Measurements from ENCODE around the gene LGR6. TPM values are rescaled to one million over a fixed set of nuclear protein-coding genes. Genes with fewer than 3 reads are reported as not detected.

The LGR6 gene
- total RNA-seq, 1 donor from 2014 or later, result not detected

DNA sequence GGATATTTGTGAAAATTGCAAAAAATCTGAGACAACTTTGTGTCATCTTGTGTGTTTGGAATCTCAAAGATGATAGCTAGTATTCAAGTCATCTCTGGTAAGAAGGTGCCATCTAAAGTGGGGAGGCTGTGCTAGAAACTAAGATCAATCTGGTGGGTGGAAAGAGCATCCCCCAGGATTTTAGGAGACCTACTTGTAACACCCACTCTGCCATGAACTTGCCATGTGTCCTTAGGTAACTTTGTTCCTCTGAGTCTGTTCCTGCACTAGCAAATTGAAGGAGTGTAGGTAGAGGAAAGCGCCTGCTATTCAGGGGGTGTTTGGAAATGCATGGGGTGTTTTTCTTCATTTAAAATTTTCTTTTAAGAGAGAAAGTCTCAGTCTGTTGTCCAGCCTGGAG is 24.4 kb downstream of the LGR6 start:
- TF ChIP-seq, protein P1, sequence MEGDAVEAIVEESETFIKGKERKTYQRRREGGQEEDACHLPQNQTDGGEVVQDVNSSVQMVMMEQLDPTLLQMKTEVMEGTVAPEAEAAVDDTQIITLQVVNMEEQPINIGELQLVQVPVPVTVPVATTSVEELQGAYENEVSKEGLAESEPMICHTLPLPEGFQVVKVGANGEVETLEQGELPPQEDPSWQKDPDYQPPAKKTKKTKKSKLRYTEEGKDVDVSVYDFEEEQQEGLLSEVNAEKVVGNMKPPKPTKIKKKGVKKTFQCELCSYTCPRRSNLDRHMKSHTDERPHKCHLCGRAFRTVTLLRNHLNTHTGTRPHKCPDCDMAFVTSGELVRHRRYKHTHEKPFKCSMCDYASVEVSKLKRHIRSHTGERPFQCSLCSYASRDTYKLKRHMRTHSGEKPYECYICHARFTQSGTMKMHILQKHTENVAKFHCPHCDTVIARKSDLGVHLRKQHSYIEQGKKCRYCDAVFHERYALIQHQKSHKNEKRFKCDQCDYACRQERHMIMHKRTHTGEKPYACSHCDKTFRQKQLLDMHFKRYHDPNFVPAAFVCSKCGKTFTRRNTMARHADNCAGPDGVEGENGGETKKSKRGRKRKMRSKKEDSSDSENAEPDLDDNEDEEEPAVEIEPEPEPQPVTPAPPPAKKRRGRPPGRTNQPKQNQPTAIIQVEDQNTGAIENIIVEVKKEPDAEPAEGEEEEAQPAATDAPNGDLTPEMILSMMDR (IDR thresholded peaks at IDR 0.05; ENCODE audit: insufficient read depth, low read length, severe bottlenecking), result no peak
- FAIRE-seq (no peak), DNase-seq (ENCODE audit: low read depth) (no peak)
- H3K27me3 ChIP-seq (ENCODE audit: control insufficient read depth, insufficient read depth, low read length), result peaks cover 16% of the 10 kb centered on the region
- no peak overlapping the region for H3K4me3 ChIP-seq (ENCODE audit: low read depth, low read length)
- no peaks in the 10 kb centered on the region for H3K36me3 ChIP-seq (ENCODE audit: control insufficient read depth, insufficient read depth, low read length)

DNA sequence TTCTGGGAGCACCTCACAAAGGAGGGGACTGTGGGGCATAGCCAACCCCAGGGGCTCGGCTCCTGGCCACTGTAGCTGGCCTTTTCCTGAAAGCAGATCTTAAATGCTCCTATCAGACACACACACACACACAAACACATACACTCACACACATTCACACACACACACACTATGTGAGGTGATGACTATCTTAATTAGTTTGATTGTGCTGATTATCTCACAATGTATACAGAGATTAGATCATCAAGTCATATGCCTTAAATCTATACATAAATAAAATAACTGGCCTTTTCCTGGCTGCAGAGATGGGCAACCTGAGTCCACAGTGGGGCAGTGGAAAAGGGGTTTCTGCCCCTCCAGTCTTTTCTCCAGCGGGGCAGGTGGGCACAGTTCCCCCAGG is 27.1 kb downstream of the LGR6 start:
- FAIRE-seq (no peak), DNase-seq (ENCODE audit: low read depth) (no peak)
- no peaks in the 10 kb centered on the region for H3K36me3 ChIP-seq (ENCODE audit: control insufficient read depth, insufficient read depth, low read length)
- peaks cover 13% of the 10 kb centered on the region for H3K27me3 ChIP-seq (ENCODE audit: control insufficient read depth, insufficient read depth, low read length)
- H3K4me3 ChIP-seq (ENCODE audit: low read depth, low read length), result no peak overlapping the region
- TF ChIP-seq, protein P1 (IDR thresholded peaks at IDR 0.05; ENCODE audit: insufficient read depth, low read length, severe bottlenecking), result no peak

DNA sequence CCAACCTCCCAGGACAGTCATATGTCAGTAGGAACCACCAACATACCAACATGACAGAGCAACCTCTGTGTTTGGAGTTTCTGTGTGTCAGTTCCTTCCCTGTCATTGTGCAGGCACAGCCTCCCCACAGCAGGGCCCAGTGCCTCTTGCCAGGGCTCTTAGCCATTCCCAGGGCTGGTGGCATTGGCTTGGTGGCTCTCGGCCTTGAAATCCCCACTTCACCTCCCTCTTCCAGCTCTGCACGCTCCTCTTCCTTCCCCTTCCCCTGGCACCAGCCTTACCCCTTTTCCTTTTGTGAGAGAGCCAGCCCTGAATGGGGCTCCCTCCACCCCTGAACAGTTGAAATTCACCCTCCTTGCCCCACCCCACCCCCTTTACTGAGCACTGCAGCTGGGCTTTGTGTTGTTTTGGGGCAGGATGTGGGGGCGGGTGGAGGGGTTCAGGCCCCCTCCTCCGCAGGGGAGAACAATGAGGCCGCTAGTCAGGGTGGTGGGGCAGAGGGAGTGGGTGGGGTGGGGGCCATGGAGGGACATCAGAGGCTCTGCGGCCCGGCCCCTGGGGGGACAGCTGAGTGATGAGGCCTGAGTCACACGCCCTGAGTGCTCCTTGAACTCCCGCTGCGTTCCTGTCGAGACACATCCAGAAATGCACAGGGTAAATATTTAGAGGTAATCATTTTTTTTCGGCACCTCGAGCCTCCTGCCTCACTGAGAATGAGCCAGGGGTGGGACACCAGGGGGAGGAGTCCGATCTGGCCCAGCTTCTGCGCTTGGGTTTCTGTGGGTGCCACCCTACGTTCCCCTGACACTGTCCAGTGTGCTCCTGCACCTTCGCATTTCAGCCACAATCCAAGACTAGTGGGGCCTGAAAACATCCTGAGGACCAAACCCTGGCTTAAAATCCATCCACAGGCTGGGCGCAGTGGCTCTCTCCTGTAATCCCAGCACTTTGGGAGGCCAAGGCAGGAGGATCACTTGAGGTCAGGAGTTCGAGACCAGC is 28.6 kb downstream of the LGR6 start:
- FAIRE-seq, result no peak
- peak; percentile 88 for DNase-seq (ENCODE audit: low read depth)
- H3K4me3 ChIP-seq (ENCODE audit: low read depth, low read length), result no peak overlapping the region

DNA sequence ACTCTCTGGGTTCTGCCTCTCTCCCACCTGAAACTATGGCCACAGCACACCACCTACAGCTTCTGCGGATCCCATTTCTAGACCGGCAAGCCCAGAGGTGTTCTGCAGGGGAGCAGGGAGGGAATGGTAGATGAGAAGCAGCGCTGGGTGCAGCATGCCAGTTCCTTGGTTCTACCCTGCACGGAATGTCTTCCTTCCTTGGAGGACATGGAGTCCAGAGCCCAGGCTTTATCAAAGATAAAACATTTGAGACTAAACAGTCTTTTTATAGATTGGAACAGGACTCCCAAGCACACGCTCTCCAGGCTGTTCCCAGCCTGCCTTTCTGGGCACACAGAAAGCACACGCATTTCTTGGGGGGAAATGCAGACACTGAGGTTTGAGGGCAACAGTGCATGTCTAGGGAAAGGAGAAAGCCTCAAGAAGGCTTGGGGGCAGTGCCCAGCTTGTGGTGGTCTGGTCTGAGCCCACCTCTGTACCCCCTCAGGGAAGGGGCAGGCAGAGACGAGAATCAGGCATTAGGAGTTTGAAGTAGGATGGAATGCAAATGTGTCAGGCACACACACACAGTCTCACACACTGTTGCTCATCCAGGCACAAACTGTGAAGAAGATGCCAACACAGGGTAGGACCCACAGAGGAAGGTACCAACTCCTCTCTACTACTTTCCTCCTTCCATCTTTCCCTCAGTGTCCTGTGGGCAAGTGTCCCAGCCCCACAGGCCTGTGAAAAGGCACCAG is 29.7 kb downstream of the LGR6 start:
- TF ChIP-seq, protein P1 (IDR thresholded peaks at IDR 0.05; ENCODE audit: insufficient read depth, low read length, severe bottlenecking), result no peak
- H3K36me3 ChIP-seq (ENCODE audit: control insufficient read depth, insufficient read depth, low read length), result no peaks in the 10 kb centered on the region
- FAIRE-seq, result peak; percentile 96

More for the DNA sequence above, 28.6 kb downstream of the LGR6 start:
- H3K36me3 ChIP-seq (ENCODE audit: control insufficient read depth, insufficient read depth, low read length), result no peaks in the 10 kb centered on the region
- TF ChIP-seq, protein P1 (IDR thresholded peaks at IDR 0.05; ENCODE audit: insufficient read depth, low read length, severe bottlenecking), result no peak
- H3K27me3 ChIP-seq (ENCODE audit: control insufficient read depth, insufficient read depth, low read length), result peaks cover 9% of the 10 kb centered on the region

DNA sequence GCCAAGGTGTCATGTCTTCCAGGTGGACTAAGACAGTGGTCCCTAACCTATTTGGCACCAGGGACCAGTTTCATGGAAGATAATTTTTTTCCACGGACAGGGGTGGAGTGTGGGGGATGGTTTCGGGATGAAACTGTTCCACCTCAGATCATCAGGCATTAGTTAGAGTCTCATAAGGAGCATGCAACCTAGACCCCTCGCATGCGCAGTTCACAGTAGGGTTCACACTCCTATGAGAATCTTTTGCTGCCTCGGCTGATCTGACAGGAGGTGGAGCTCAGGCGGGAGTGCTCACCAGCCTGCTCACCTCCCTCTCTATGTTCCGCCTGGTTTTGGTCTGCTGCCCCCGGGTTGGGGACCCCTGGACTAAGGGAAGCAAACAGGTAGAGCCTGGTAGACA is 30.9 kb downstream of the LGR6 start:
- Histone ChIP-seq H3K27me3 (ENCODE audit: control insufficient read depth, insufficient read depth, low read length) (no peaks in the 10 kb centered on the region), H3K36me3 (ENCODE audit: control insufficient read depth, insufficient read depth, low read length) (no peaks in the 10 kb centered on the region), H3K4me3 (ENCODE audit: low read depth, low read length) (no peak overlapping the region)
- no peak for DNase-seq (ENCODE audit: low read depth)
- TF ChIP-seq, protein P1 (IDR thresholded peaks at IDR 0.05; ENCODE audit: insufficient read depth, low read length, severe bottlenecking), result no peak
- FAIRE-seq, result no peak

More for the DNA sequence above, 29.7 kb downstream of the LGR6 start:
- no peak for DNase-seq (ENCODE audit: low read depth)
- no peak overlapping the region for H3K4me3 ChIP-seq (ENCODE audit: low read depth, low read length)
- H3K27me3 ChIP-seq (ENCODE audit: control insufficient read depth, insufficient read depth, low read length), result peaks cover 4% of the 10 kb centered on the region

All from bronchial epithelial cell (primary cell).